AG10803 (cell line): ENCODE measurements around the gene IL26.
"Not testable (repeated sequence)": the region's sequence is repeated elsewhere in the genome, so short reads cannot be mapped to it uniquely, and the experiment has no call there.

Experiments used
- DNase-seq: peaks from one replicate; pipeline ENCODE4 v3.0.0; 2010; ENCODE audit warnings: low read depth
- H3K4me3 ChIP-seq: 2 replicates; pipeline ENCODE4 v1.5.1; 2011; ENCODE audit warnings: mild to moderate bottlenecking, low read length, control low read depth
- TF ChIP-seq, protein P1 (sequence below): conservative IDR thresholded peaks from 2 replicates; pipeline ENCODE4 v1.5.1; 2011; ENCODE audit warnings: mild to moderate bottlenecking, low read length, control low read depth, inconsistent platforms

Gene IL26

DNA sequence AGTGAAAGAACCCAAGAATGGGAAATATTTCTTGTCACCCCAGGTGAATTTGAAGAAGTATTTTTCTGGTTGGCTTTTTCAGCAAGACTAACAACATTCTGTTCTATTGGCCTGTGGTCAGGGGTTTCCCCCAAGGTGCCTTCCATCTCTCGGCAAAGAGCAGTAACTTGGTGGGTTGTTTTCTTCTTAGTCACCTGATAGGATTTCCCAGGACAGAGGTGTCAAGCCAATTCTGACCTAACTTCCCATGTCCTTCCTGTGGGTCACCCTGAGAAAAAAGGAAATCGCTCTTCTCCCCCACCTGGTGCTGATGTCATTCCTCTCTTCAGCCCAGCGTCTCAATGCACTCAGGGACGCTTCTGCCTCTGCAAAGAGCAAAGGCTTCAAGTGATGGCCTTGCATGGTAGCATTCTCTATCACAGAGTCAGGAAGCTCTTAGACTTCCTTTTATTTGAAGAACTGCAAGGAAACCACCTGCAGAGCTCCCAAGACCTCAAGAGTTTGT is 50.0 kb downstream of the IL26 start:
- no peak for DNase-seq
- TF ChIP-seq, protein P1, sequence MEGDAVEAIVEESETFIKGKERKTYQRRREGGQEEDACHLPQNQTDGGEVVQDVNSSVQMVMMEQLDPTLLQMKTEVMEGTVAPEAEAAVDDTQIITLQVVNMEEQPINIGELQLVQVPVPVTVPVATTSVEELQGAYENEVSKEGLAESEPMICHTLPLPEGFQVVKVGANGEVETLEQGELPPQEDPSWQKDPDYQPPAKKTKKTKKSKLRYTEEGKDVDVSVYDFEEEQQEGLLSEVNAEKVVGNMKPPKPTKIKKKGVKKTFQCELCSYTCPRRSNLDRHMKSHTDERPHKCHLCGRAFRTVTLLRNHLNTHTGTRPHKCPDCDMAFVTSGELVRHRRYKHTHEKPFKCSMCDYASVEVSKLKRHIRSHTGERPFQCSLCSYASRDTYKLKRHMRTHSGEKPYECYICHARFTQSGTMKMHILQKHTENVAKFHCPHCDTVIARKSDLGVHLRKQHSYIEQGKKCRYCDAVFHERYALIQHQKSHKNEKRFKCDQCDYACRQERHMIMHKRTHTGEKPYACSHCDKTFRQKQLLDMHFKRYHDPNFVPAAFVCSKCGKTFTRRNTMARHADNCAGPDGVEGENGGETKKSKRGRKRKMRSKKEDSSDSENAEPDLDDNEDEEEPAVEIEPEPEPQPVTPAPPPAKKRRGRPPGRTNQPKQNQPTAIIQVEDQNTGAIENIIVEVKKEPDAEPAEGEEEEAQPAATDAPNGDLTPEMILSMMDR = no peak
- no peak overlapping the region for H3K4me3 ChIP-seq

DNA sequence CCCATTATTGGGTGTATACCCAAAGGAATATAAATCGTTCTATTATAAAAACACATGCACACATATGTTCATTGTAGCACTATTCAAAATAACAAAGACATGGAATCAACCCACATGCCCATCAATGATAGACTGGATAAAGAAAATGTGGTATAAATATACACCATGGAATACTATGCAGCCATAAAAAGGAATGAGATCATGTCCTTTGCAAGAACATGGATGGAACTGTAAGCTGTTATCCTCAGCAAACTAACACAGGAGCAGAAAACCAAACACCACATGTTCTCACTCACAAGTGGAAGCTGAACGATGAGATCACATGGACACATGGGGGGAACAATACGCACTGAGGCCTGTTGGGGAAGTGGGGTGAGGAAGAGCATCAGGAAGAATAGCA is 50.8 kb downstream of the IL26 start:
- not testable (repeated sequence) for DNase-seq, H3K4me3 ChIP-seq

DNA sequence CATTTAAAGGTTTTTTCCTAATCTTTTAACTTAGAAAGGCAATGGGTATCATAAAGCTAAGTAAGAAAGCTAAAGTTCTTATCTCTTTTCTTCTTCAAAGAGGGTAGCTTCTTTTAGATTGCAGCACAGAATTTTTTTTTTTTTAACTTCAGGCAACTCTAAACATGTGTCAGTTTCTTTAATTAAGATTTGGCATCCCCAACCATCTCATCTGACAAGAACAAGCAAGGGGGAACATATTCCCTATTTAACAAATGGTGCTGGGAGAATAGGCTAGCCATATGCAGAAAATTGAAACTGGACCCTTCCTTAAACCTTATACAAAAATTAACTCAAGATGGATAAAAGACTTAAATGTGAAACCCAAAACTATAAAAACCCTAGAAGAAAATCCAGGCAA is 51.8 kb downstream of the IL26 start:
- DNase-seq = no peak
- TF ChIP-seq, protein P1 = no peak
- H3K4me3 ChIP-seq = no peak overlapping the region

DNA sequence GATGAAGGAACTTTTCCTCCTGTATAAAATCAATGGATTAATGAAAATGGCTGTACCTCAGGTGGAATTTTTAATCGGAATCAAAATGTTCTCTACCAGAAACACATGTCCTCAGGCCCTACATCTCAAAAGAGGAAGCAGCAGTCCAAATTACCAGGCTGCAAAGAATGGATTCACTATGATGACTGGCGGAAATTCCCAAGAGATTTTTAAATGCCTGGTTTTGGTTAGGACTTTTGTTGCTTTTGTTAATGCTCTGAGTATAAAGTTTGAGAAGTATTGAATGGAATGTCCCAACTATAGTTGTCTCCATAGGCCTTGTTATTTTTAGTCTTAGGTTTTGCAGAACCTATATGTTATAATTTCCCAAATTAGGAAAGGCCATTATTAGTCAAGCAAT is 54.9 kb downstream of the IL26 start:
- no peak overlapping the region for H3K4me3 ChIP-seq
- TF ChIP-seq, protein P1 = no peak
- no peak for DNase-seq

DNA sequence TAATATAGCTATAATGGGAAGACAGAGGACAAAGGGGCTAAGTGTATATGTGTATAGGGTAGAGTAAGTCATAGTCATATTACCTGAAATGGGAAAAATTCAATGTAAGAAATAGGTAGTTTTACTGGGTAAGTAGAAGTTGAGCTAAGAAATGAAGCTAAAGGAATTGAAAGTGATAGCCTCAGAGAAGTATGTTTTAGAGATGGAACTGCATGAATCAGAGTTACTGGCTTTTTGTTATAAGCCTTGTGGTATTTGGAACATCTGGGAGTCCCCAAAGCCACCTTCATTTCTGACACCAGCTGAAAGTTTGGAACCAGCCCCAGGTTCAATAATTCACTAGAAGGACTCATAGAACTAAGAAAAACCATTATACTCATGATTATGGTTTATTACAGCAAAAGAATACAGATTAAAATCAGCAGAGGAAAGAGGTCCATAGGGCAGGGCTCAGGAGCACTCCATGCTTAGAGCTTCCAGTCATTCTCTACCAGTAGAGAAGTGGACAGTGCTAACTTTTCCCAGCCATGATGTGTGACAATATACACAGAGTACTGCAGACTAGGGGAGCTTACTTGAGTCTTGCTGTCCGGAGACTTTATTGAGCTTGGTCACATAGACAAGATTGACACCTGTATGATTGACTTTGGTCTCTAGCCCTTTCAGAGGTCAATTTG is 56.3 kb downstream of the IL26 start:
- DNase-seq = no peak
- TF ChIP-seq, protein P1 = no peak
- H3K4me3 ChIP-seq = no peak overlapping the region

DNA sequence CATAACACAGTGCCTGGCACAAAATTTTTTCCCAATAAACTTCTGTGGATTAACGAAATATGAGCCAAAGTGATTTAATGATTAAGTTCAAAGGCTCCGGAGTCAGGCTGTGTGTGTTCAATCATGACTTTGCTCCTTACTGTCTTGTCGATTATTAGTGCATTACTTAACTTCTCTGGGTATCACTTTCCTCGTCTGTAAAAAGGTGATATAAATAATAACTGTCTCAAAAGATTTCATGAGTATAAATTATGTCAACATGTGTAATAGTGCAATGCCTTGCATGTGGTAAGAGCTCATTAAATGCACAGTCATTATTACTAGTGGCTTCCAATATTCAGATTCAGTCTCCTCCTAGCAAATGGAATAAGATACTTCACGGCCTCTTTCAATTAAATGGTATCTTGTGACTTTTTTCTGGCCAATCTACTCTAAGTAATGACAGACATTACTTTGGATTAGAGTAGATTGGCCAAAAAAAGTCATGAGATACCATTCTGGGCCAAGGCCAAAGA is 59.2 kb downstream of the IL26 start:
- TF ChIP-seq, protein P1 = no peak
- no peak for DNase-seq
- H3K4me3 ChIP-seq = no peak overlapping the region

DNA sequence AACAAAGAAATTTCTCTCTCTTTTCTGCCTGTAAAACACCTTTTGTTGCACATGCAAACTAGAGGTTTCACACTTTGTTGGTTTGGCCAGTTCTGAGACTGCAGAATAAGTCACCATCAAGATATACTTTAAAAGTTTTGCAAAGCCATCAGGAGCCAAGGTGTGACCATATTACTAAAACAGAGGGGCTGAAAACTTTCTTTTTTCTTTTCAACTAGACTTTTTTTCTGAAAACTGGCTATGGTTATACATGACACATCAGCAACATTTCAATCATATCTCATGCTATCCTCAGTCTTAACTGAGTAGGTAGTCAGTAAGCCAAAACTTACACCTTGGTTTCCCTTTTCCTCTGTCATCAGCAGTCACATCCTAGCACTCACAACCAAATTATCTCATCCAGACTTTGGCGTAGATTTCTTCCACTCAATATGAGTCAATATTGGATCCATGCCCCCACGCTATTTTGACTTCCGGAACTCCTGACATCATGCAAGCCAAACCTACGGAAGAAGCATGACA is 62.0 kb downstream of the IL26 start:
- no peak for DNase-seq
- H3K4me3 ChIP-seq = no peak overlapping the region
- TF ChIP-seq, protein P1 = no peak
